ENCODE measurements around the gene LRRC18.

The LRRC18 gene

GRCh38 chr10:48901319-48901718, 38.3 kb downstream of the LRRC18 start:
- Histone ChIP-seq H3K27me3 (ENCODE audit: control insufficient read depth, insufficient read depth, low read length) (no peaks in the 10 kb centered on the region), H3K4me1 (ENCODE audit: control insufficient read depth, insufficient read depth, low read length) (no peaks in the 10 kb centered on the region), H3K9me3 (ENCODE audit: control insufficient read depth, low read length) (no peaks in the 10 kb centered on the region), H3K4me3 (ENCODE audit: low read length) (no peak overlapping the region), H3K36me3 (ENCODE audit: control insufficient read depth, insufficient read depth, low read length) (no peaks in the 10 kb centered on the region), H3K9ac (ENCODE audit: low read length) (no peak overlapping the region)

GRCh38 chr10:48900371-48900801, 39.3 kb downstream of the LRRC18 start:
- Histone ChIP-seq H3K27me3 (ENCODE audit: control insufficient read depth, insufficient read depth, low read length) (no peaks in the 10 kb centered on the region), H3K36me3 (ENCODE audit: control insufficient read depth, insufficient read depth, low read length) (no peaks in the 10 kb centered on the region), H3K9me3 (ENCODE audit: control insufficient read depth, low read length) (no peaks in the 10 kb centered on the region), H3K4me3 (ENCODE audit: low read length) (no peak overlapping the region), H3K9ac (ENCODE audit: low read length) (no peak overlapping the region), H3K4me1 (ENCODE audit: control insufficient read depth, insufficient read depth, low read length) (no peaks in the 10 kb centered on the region)

GRCh38 chr10:48899781-48900180, 39.9 kb downstream of the LRRC18 start:
- H3K36me3 ChIP-seq (ENCODE audit: control insufficient read depth, insufficient read depth, low read length) = no peaks in the 10 kb centered on the region
- H3K27me3 ChIP-seq (ENCODE audit: control insufficient read depth, insufficient read depth, low read length) = no peaks in the 10 kb centered on the region
- H3K4me1 ChIP-seq (ENCODE audit: control insufficient read depth, insufficient read depth, low read length) = no peaks in the 10 kb centered on the region
- H3K9me3 ChIP-seq (ENCODE audit: control insufficient read depth, low read length) = no peaks in the 10 kb centered on the region
- no peak overlapping the region for H3K9ac ChIP-seq (ENCODE audit: low read length)
- no peak overlapping the region for H3K4me3 ChIP-seq (ENCODE audit: low read length)

- H3K27me3 ChIP-seq (ENCODE audit: control insufficient read depth, insufficient read depth, low read length) = no peaks in the 10 kb centered on the region
- H3K4me1 ChIP-seq (ENCODE audit: control insufficient read depth, insufficient read depth, low read length) = no peaks in the 10 kb centered on the region
- no peak overlapping the region for H3K9ac ChIP-seq (ENCODE audit: low read length)
- no peaks in the 10 kb centered on the region for H3K36me3 ChIP-seq (ENCODE audit: control insufficient read depth, insufficient read depth, low read length)
- H3K4me3 ChIP-seq (ENCODE audit: low read length) = no peak overlapping the region
- H3K9me3 ChIP-seq (ENCODE audit: control insufficient read depth, low read length) = no peaks in the 10 kb centered on the region
Observed at GRCh38 chr10:48898426-48898825, 41.2 kb downstream of the LRRC18 start.

- H3K36me3 ChIP-seq (ENCODE audit: control insufficient read depth, insufficient read depth, low read length) = no peaks in the 10 kb centered on the region
Observed at GRCh38 chr10:48897441-48897790, 42.2 kb downstream of the LRRC18 start.

GRCh38 chr10:48896756-48897440, 42.7 kb downstream of the LRRC18 start:
- H3K9me3 ChIP-seq (ENCODE audit: control insufficient read depth, low read length) = no peaks in the 10 kb centered on the region
- H3K4me3 ChIP-seq (ENCODE audit: low read length) = no peak overlapping the region
- H3K36me3 ChIP-seq (ENCODE audit: control insufficient read depth, insufficient read depth, low read length) = no peaks in the 10 kb centered on the region
- H3K4me1 ChIP-seq (ENCODE audit: control insufficient read depth, insufficient read depth, low read length) = no peaks in the 10 kb centered on the region
- H3K27me3 ChIP-seq (ENCODE audit: control insufficient read depth, insufficient read depth, low read length) = no peaks in the 10 kb centered on the region
- no peak overlapping the region for H3K9ac ChIP-seq (ENCODE audit: low read length)

More at GRCh38 chr10:48897441-48897790, 42.2 kb downstream of the LRRC18 start:
- H3K4me1 ChIP-seq (ENCODE audit: control insufficient read depth, insufficient read depth, low read length) = no peaks in the 10 kb centered on the region
- no peaks in the 10 kb centered on the region for H3K9me3 ChIP-seq (ENCODE audit: control insufficient read depth, low read length)
- H3K9ac ChIP-seq (ENCODE audit: low read length) = no peak overlapping the region
- H3K4me3 ChIP-seq (ENCODE audit: low read length) = no peak overlapping the region
- H3K27me3 ChIP-seq (ENCODE audit: control insufficient read depth, insufficient read depth, low read length) = no peaks in the 10 kb centered on the region

GRCh38 chr10:48895803-48896195, 43.8 kb downstream of the LRRC18 start:
- no peak overlapping the region for H3K4me3 ChIP-seq (ENCODE audit: low read length)
- H3K27me3 ChIP-seq (ENCODE audit: control insufficient read depth, insufficient read depth, low read length) = no peaks in the 10 kb centered on the region
- H3K4me1 ChIP-seq (ENCODE audit: control insufficient read depth, insufficient read depth, low read length) = no peaks in the 10 kb centered on the region
- no peak overlapping the region for H3K9ac ChIP-seq (ENCODE audit: low read length)
- H3K9me3 ChIP-seq (ENCODE audit: control insufficient read depth, low read length) = no peaks in the 10 kb centered on the region
- H3K36me3 ChIP-seq (ENCODE audit: control insufficient read depth, insufficient read depth, low read length) = no peaks in the 10 kb centered on the region

- no peaks in the 10 kb centered on the region for H3K36me3 ChIP-seq (ENCODE audit: control insufficient read depth, insufficient read depth, low read length)
- H3K9ac ChIP-seq (ENCODE audit: low read length) = no peak overlapping the region
- no peaks in the 10 kb centered on the region for H3K4me1 ChIP-seq (ENCODE audit: control insufficient read depth, insufficient read depth, low read length)
- no peaks in the 10 kb centered on the region for H3K9me3 ChIP-seq (ENCODE audit: control insufficient read depth, low read length)
- H3K27me3 ChIP-seq (ENCODE audit: control insufficient read depth, insufficient read depth, low read length) = no peaks in the 10 kb centered on the region
- no peak overlapping the region for H3K4me3 ChIP-seq (ENCODE audit: low read length)
Observed at GRCh38 chr10:48894911-48895802, 44.5 kb downstream of the LRRC18 start.

- H3K4me3 ChIP-seq (ENCODE audit: low read length) = no peak overlapping the region
- no peaks in the 10 kb centered on the region for H3K9me3 ChIP-seq (ENCODE audit: control insufficient read depth, low read length)
- no peaks in the 10 kb centered on the region for H3K27me3 ChIP-seq (ENCODE audit: control insufficient read depth, insufficient read depth, low read length)
- H3K36me3 ChIP-seq (ENCODE audit: control insufficient read depth, insufficient read depth, low read length) = no peaks in the 10 kb centered on the region
- H3K9ac ChIP-seq (ENCODE audit: low read length) = no peak overlapping the region
- no peaks in the 10 kb centered on the region for H3K4me1 ChIP-seq (ENCODE audit: control insufficient read depth, insufficient read depth, low read length)
Observed at GRCh38 chr10:48890888-48891850, 48.5 kb downstream of the LRRC18 start.

GRCh38 chr10:48887982-48888381, 51.7 kb downstream of the LRRC18 start:
- Histone ChIP-seq H3K9ac (ENCODE audit: low read length) (no peak overlapping the region), H3K9me3 (ENCODE audit: control insufficient read depth, low read length) (no peaks in the 10 kb centered on the region), H3K4me3 (ENCODE audit: low read length) (no peak overlapping the region), H3K4me1 (ENCODE audit: control insufficient read depth, insufficient read depth, low read length) (no peaks in the 10 kb centered on the region), H3K36me3 (ENCODE audit: control insufficient read depth, insufficient read depth, low read length) (no peaks in the 10 kb centered on the region), H3K27me3 (ENCODE audit: control insufficient read depth, insufficient read depth, low read length) (no peaks in the 10 kb centered on the region)

GRCh38 chr10:48885376-48885775, 54.3 kb downstream of the LRRC18 start:
- Histone ChIP-seq H3K4me3 (ENCODE audit: low read length) (no peak overlapping the region), H3K9me3 (ENCODE audit: control insufficient read depth, low read length) (no peaks in the 10 kb centered on the region), H3K36me3 (ENCODE audit: control insufficient read depth, insufficient read depth, low read length) (no peaks in the 10 kb centered on the region), H3K27me3 (ENCODE audit: control insufficient read depth, insufficient read depth, low read length) (no peaks in the 10 kb centered on the region), H3K4me1 (ENCODE audit: control insufficient read depth, insufficient read depth, low read length) (no peaks in the 10 kb centered on the region), H3K9ac (ENCODE audit: low read length) (no peak overlapping the region)

Measured in mucosa of stomach (tissue), 1 donor.